Measurements from ENCODE around the gene DECR2.

DECR2 gene

GRCh38 chr16:430904-431303 is 29.2 kb downstream of the DECR2 start:
- in situ Hi-C loops (cut with MboI; ENCODE audit: low sequenced_read_pairs), result no loop called here

- in situ Hi-C loops (cut with MboI; ENCODE audit: low sequenced_read_pairs), result no loop called here
Observed at GRCh38 chr16:440627-441026, 38.9 kb downstream of the DECR2 start.

GRCh38 chr16:441447-441846 is 39.8 kb downstream of the DECR2 start:
- in situ Hi-C loops (cut with MboI; ENCODE audit: low sequenced_read_pairs), result no loop called here

GRCh38 chr16:442976-443375 is 41.3 kb downstream of the DECR2 start:
- in situ Hi-C loops (cut with MboI; ENCODE audit: low sequenced_read_pairs), result no loop called here

- in situ Hi-C loops (cut with MboI; ENCODE audit: low sequenced_read_pairs), result no loop called here
Observed at GRCh38 chr16:444027-444426, 42.3 kb downstream of the DECR2 start.

- in situ Hi-C loops (cut with MboI; ENCODE audit: low sequenced_read_pairs), result no loop called here
Observed at GRCh38 chr16:445566-445965, 43.9 kb downstream of the DECR2 start.

- in situ Hi-C loops (cut with MboI; ENCODE audit: low sequenced_read_pairs), result no loop called here
Observed at GRCh38 chr16:450385-450784, 48.7 kb downstream of the DECR2 start.

GRCh38 chr16:450785-451512 is 49.3 kb downstream of the DECR2 start:
- in situ Hi-C loops (cut with MboI; ENCODE audit: low sequenced_read_pairs), result no loop called here

- in situ Hi-C loops (cut with MboI; ENCODE audit: low sequenced_read_pairs), result no loop called here
Observed at GRCh38 chr16:454397-454940, 52.8 kb downstream of the DECR2 start.

GRCh38 chr16:455453-455852 is 53.8 kb downstream of the DECR2 start:
- in situ Hi-C loops (cut with MboI; ENCODE audit: low sequenced_read_pairs), result no loop called here

GRCh38 chr16:456891-457483 is 55.3 kb downstream of the DECR2 start:
- in situ Hi-C loops (cut with MboI; ENCODE audit: low sequenced_read_pairs), result no loop called here

- in situ Hi-C loops (cut with MboI; ENCODE audit: low sequenced_read_pairs), result no loop called here
Observed at GRCh38 chr16:457732-458400, 56.2 kb downstream of the DECR2 start.

GRCh38 chr16:459761-460160 is 58.1 kb downstream of the DECR2 start:
- in situ Hi-C loops (cut with MboI; ENCODE audit: low sequenced_read_pairs), result no loop called here

- in situ Hi-C loops (cut with MboI; ENCODE audit: low sequenced_read_pairs), result no loop called here
Observed at GRCh38 chr16:460787-461186, 59.1 kb downstream of the DECR2 start.

All from HL-60/S4 treated with phorbol 12-myristate 13-acetate at 8.2 ng/mL for 4 days and 3 days (cell line).